Measurements from ENCODE around the gene PLCD3. TPM values are rescaled to one million over a fixed set of nuclear protein-coding genes. Genes with fewer than 3 reads are reported as not detected.
A peak's percentile ranks its signal among the peaks of the same experiment; 100 is the strongest.

Gene PLCD3
- polyA plus RNA-seq, 3 donors, result 27.4 to 35.7 (median 30.1) TPM

- DNase-seq, result no peak
Observed at GRCh38 chr17:45119964-45120363, 12.4 kb downstream of the PLCD3 start.

DNA sequence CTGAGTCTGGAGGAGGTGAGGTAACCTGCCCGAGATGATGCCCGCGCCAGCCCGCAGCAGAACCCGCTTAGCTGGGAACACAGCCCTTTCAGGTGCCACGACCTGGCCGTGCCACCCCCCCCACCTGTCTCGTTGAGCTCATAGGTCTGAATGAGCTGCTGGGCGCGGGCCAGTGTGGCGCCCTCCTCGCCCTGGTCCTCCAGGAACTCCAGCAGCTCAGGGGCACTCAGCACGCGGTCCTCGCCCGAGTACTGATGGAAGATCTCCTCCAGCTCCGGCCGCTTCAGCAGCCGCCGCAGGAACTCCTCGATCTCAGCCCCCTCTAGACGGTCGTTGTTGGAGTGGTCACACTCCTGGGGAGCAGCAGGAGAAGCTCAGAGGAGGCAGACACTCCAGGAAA is 13.6 kb downstream of the PLCD3 start:
- no peak for DNase-seq

DNA sequence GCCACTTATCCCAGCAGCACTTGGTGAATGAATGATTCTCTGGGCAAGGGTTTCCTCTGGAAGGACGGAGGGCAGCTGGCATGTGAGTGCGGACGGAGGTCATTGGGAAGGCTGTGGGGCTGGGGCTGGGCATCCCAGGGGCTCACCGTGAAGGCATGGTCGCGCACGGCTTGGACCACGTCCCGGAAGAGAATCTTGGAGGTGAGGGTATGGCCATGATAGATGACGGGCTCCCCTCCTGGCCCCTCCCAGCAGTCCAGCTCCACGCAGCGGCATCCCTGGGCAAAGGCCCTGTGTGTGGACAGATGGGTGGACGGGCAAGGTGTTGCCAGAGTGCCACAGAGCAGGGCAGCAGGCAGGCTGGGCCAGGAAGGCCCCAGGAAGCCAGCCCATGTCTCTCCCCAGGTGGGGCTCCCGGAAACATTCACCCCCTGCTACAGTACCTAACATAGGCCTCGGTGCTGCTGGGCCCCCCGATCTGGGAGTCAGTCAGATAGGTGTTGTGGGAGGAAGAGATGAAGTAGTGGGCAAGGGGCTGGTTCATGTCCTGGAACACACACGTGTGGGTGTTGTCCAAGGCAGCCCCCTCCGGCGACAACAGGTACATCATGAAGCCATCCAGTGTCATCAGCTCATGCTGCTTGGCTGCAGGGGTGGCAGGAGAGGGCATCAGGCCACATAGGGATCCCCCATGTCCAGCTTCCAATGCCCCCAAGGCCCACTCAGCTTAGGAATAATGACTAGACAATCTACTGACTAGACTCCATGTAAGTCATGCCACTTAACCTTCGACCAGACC is 14.3 kb downstream of the PLCD3 start:
- no peak for DNase-seq

DNA sequence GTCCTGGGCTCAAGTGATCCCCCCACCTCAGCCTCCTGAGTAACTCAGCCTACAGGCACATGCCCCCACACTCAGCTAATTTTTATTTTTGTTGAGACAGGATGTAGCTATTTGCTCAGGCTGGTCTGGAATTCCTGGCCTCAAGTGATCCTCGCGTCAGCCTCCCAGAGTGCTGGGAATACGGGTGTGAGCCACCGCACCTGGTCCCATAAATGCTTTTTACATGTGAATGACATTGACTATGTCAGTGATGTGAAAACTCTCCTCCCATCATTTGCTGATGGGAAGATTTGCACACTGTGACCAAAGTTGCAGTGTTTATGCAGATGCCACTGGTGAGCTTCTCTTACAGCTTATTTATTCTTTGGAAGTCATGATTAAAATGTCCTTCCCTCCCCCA is 15.0 kb downstream of the PLCD3 start:
- no peak for DNase-seq

- no peak for DNase-seq
Observed at GRCh38 chr17:45116434-45117016, 15.8 kb downstream of the PLCD3 start.

GRCh38 chr17:45115871-45116270 is 16.4 kb downstream of the PLCD3 start:
- DNase-seq, result no peak

DNA sequence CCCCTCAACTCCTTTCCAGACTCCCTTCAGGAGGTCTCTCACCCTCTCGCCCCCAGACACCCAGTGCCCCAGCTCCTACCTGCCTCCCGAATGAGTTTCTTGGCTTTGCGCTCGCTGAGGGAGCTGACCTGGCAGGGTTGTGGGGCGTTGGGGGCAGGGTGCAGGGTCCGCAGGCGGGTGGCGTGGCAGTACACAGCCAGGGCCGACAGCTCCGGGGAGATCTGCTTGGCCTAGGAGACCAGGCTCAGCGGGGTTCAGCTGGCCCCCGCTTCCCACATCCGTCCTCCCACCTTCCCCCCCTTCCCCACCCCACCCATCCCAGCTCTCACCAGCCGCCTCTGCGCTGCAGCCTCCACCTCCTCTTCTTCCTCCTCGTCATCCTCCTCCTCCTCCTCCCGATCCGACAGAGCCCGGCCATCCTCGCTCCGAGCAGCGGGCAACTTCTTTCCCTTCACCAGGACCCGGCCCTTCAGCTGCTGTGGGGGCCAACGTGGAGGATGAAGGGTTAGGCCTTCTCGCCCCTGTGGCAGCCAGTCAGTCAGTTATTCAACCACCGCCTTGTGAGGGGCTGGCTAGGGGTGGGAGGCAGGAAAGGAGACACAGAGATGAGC is 17.2 kb downstream of the PLCD3 start:
- no peak for DNase-seq

DNA sequence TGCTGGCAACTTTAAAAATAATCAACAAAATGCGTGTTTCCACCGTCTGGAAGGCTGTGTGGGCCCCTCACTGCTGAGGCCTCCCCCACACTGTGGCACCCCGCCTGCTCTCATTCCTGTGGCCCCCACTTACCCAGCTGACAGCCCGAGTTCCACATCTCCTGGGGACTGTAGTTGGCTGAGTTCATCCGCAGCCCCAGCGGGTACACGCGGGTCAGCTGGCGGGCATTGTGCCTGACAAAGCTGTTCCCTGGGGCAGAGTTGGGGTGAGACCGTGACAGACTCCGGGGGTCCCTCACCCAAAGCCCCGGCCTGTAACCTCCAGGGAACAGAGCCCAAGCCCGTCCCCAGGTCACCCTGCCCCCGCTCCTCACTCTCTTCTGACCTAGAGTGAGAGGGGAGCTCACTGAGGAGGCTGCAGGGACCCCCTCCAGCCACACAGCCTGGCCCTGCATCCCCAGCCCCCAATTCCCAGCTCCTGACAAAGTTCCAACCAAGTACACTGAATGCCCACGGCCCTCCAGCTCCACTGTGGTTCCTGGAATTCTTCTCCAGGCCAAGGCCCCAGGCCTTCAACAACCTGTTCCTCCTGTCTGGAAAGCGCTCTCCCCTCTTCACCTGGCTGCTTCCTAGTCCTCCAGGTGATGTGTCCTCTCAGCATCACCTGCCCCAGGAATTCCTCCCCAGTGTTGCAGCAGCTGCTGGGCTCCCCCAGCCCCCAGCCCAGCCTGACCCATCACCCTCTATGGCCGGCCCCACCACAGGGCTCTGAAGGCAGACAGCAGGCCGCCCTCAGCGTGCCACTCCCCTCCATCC is 18.0 kb downstream of the PLCD3 start:
- DNase-seq, result no peak

DNA sequence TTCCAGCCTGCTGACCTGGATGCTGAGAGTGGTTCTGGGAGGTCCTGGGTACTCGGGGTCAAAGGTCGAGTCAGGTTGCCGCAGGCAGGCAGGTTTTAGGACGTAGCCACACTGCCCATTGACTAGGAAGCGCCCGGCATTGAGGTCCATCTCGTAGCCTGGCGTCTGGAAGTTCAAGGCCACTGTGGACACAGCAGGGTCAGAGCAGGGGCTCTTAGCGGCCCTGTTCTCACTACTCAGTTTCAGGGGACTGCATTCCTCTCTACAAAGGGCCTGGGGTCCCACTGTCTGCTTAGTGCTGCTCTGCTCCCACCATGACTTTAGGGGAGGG is 18.9 kb downstream of the PLCD3 start:
- DNase-seq, result no peak

- no peak for DNase-seq
Observed at GRCh38 chr17:45112559-45113423, 19.5 kb downstream of the PLCD3 start.

- DNase-seq, result peak; percentile 50
Observed at GRCh38 chr17:45111850-45112249, 20.5 kb downstream of the PLCD3 start.

DNA sequence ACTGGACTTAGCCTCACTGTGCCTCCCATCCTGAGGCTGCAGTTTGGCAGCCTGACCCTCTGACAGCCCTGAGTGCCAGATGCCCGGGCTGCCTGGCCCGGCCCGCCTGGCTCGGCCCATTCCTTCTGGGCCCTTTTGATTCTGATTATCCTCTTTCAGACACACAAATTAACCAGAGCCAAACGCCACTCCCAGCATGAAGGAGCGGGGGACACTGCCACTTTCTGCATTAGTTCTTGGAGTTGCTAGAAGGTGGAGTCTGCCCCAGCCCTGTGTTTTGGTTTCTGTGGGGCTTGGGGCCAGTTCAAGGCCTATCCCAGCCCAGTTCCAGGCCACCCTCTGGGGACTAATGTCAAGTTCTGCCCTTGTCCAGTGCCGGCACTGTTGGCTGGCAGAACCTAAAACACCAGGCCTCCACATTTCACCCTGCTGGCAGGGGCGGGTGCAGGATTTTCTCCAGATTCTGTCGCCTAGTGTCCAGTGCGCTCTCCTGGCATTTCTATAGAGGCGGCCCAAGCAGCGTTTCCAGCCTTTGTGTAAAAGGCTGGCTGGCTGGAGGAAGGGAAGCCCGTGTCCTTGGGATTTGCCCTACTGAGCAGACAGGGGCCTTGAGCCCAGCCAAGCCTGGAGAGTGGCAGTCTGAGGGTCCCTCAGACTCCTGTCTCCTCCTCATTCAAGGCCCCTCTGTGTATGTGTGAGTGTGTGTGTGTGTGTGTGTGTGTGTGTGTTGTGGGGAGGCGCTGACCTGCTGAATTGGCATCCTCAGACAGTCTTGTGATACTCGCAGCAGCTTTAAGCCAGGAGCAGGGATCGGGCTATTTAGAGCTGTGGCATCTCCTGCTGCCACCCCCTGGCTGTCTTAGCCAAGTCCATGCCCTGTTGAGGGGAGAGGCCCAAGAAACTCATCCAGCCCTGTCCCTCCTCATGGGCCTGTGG is 21.4 kb downstream of the PLCD3 start:
- no peak for DNase-seq

GRCh38 chr17:45108595-45109521 is 23.5 kb downstream of the PLCD3 start:
- no peak for DNase-seq

- no peak for DNase-seq
Observed at GRCh38 chr17:45108051-45108450, 24.3 kb downstream of the PLCD3 start.

DNA sequence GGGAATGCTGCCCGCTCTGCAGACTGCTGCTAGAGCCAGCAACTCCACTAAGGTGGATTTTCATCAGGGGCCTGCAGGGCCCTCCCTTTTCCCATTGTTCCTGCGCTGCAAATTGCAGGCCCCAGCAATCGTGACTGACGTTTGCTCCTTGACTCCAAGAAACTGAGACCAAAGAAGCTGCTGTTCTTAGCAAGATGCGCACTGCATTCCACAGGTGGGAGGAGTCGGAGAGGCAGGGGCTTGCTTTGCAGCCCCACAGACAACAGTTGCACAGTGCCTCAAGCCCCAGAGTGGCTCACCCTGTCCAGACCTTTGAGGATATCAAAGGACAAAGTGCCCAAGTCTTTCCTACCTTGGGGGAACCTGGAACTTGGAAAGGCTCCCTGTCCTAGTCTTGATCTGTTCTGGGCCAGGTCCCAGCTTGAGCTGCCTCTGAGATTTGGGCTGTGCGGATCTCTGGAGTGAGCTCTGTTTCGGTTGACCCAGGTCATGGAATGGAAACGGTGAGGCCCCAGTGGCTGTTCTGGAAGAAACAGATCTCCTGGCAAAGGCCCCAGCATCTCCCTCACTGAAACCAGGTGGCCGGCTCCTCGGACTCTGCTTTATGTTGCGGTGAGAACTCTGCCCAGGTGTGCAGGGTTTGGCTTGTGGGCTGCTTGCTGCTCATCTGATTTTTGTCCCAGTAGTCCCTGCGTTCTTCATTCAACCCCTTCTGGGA is 24.9 kb downstream of the PLCD3 start:
- no peak for DNase-seq

DNA sequence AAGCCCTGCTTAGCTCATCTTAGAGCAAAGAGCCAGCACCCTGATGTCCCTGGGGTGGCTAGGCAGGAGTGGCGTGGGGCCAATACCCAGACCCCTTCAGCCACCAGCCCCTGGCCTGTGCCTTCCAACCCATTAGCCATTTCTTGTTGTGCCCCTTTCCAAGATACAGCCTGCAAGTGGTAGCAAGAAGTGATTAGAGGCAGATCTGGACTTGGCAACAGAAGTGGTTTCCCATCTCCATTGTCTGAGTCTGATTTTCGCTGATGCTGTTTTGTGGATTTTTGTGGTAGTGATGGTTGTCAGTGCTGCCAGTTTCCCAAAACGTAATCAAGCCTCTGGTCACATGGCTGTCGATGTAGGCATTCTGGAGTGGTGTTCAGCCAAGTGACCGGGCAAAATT is 25.7 kb downstream of the PLCD3 start:
- no peak for DNase-seq

- no peak for DNase-seq
Observed at GRCh38 chr17:45106096-45106495, 26.2 kb downstream of the PLCD3 start.

GRCh38 chr17:45104907-45105624 is 27.2 kb downstream of the PLCD3 start:
- DNase-seq, result no peak

All from renal pelvis (tissue), 4 donors.